ENCODE measurements around the gene ACTA2.

Gene ACTA2

DNA sequence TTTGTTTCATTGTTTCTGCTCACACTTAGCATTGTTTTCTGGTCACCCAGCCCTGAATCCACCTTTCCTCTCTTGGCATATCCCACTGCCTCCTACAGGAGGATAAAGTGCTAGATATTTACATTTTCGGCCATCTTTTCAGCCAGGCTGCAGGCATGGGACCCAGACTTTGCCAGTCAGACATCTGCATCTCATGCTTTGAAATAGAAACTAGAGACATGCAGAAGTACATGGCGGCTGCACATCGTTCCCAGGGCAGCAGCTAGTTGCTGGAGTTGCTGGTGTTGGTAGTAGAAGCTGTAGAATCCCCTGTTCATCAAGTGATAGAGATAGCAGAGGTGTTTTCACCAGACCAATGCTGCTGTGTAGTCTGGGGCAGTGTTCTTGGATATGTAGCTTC lies 53.8 kb downstream of the ACTA2 start:
- Histone ChIP-seq H3F3A (ENCODE audit: insufficient read depth, low read length) (no peaks in the 10 kb centered on the region), H3K9me3 (ENCODE audit: low read length) (no peaks in the 10 kb centered on the region), H3K27ac (ENCODE audit: low read depth, low read length, poor library complexity, severe bottlenecking) (no peak overlapping the region), H2AFZ (ENCODE audit: low read length) (no peak overlapping the region), H3K4me1 (ENCODE audit: insufficient read depth, low read length, severe bottlenecking) (peaks cover 17% of the 10 kb centered on the region), H3K36me3 (ENCODE audit: insufficient read depth, low read length) (peaks cover 9% of the 10 kb centered on the region), H3K4me3 (ENCODE audit: low read depth, low read length, poor library complexity, severe bottlenecking) (no peak overlapping the region), H3K9ac (ENCODE audit: low read length) (no peak overlapping the region), H3K9me2 (ENCODE audit: low read depth, low read length) (no peaks in the 10 kb centered on the region), H3K27me3 (ENCODE audit: insufficient read depth, low read length) (no peaks in the 10 kb centered on the region), H4K20me1 (ENCODE audit: insufficient read depth, low read length) (no peaks in the 10 kb centered on the region), H3K4me2 (ENCODE audit: low read length) (no peak overlapping the region), H3K79me2 (ENCODE audit: insufficient read depth, low read length) (no peaks in the 10 kb centered on the region)
- no peak for TF ChIP-seq EZH2 (IDR thresholded peaks at IDR 0.05; ENCODE audit: borderline replicate concordance, low read length)
- TF ChIP-seq, protein P1, sequence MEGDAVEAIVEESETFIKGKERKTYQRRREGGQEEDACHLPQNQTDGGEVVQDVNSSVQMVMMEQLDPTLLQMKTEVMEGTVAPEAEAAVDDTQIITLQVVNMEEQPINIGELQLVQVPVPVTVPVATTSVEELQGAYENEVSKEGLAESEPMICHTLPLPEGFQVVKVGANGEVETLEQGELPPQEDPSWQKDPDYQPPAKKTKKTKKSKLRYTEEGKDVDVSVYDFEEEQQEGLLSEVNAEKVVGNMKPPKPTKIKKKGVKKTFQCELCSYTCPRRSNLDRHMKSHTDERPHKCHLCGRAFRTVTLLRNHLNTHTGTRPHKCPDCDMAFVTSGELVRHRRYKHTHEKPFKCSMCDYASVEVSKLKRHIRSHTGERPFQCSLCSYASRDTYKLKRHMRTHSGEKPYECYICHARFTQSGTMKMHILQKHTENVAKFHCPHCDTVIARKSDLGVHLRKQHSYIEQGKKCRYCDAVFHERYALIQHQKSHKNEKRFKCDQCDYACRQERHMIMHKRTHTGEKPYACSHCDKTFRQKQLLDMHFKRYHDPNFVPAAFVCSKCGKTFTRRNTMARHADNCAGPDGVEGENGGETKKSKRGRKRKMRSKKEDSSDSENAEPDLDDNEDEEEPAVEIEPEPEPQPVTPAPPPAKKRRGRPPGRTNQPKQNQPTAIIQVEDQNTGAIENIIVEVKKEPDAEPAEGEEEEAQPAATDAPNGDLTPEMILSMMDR (IDR thresholded peaks at IDR 0.05; ENCODE audit: low read length): no peak

DNA sequence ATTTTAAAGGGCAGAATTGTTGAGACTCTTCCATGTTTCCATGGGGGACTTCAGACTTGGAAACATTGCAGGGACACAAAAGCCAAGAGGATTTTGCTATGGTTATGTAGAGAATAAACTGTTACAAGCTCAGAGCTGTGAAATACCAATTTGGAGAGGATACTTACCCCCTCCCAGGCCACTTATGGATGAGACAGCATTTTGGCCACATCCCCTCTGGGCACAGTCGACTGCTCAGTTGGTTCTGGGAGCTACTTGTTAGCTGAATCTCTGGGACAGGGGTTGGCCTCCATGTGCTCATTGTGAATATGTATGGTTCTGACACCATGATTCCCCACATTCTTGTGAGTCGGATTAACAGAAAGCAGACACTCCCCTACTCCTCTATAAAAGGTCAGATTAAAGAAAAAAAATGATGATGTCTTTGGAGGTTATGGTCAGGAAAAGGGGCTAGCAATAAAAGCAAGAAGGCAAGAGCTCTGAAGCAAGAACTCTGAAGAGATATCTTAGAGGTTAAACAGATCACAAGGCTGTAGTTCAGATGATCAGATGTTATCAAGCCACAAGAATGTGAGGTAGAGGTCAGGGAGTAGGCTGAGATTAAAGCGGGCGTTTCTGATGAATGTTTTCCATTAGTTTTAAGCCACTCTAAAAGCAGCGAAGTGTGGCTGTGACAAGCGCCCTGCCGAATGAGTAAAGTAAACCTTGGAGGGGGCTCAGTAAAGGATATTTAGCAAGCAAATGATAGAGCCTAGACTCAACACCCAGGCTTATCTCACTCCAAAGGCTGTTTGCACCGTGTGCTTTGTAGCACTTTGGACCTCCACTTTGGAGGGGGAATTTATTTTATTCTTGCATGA lies 55.3 kb downstream of the ACTA2 start:
- Histone ChIP-seq H3K4me2 (ENCODE audit: low read length) (no peak overlapping the region), H3K9me2 (ENCODE audit: low read depth, low read length) (no peaks in the 10 kb centered on the region), H4K20me1 (ENCODE audit: insufficient read depth, low read length) (no peaks in the 10 kb centered on the region), H3K9ac (ENCODE audit: low read length) (no peak overlapping the region), H3K36me3 (ENCODE audit: insufficient read depth, low read length) (peaks cover 4% of the 10 kb centered on the region), H3K9me3 (ENCODE audit: low read length) (no peaks in the 10 kb centered on the region), H3K4me3 (ENCODE audit: low read depth, low read length, poor library complexity, severe bottlenecking) (no peak overlapping the region), H3K27me3 (ENCODE audit: insufficient read depth, low read length) (no peaks in the 10 kb centered on the region), H3K79me2 (ENCODE audit: insufficient read depth, low read length) (no peaks in the 10 kb centered on the region), H3K4me1 (ENCODE audit: insufficient read depth, low read length, severe bottlenecking) (peaks cover 17% of the 10 kb centered on the region), H2AFZ (ENCODE audit: low read length) (no peak overlapping the region), H3K27ac (ENCODE audit: low read depth, low read length, poor library complexity, severe bottlenecking) (no peak overlapping the region), H3F3A (ENCODE audit: insufficient read depth, low read length) (no peaks in the 10 kb centered on the region)
- no peak for TF ChIP-seq EZH2 (IDR thresholded peaks at IDR 0.05; ENCODE audit: borderline replicate concordance, low read length)
- TF ChIP-seq, protein P1 (IDR thresholded peaks at IDR 0.05; ENCODE audit: low read length): no peak

DNA sequence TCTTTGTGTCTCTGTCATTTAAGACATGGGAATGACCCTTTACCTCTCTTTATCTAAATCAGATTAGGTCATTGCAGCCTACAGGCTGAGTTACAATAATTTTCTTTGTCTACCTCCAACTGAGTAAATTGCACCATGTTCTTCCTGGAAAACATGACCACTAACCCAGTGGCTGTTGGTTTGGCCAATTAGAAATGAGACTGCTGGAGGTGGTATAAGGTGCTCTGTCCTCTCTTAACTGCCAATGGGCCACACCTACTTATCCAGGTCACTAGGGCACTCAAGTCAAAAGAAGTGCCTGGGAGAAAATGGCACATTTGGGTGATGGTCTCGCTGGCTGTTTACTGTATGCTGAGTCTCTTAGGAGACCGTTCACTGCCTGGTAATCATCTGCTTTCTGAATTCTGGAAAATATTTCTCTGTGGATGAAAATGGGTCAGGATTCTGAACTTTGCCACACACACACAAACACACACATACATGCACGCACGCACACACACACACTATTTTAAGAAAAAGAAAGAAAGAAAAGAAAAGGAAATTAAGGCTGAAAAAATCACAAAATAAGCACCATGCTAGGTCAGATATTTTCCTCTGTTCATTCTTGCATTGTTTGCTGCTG lies 56.1 kb downstream of the ACTA2 start:
- Histone ChIP-seq H2AFZ (ENCODE audit: low read length) (no peak overlapping the region), H3K4me2 (ENCODE audit: low read length) (no peak overlapping the region), H3K9me2 (ENCODE audit: low read depth, low read length) (no peaks in the 10 kb centered on the region), H4K20me1 (ENCODE audit: insufficient read depth, low read length) (no peaks in the 10 kb centered on the region), H3K4me3 (ENCODE audit: low read depth, low read length, poor library complexity, severe bottlenecking) (no peak overlapping the region), H3K27me3 (ENCODE audit: insufficient read depth, low read length) (no peaks in the 10 kb centered on the region), H3K36me3 (ENCODE audit: insufficient read depth, low read length) (no peaks in the 10 kb centered on the region; the same call in 1 of the 2 replicates), H3K9me3 (ENCODE audit: low read length) (no peaks in the 10 kb centered on the region), H3K27ac (ENCODE audit: low read depth, low read length, poor library complexity, severe bottlenecking) (no peak overlapping the region), H3K9ac (ENCODE audit: low read length) (no peak overlapping the region), H3F3A (ENCODE audit: insufficient read depth, low read length) (no peaks in the 10 kb centered on the region), H3K4me1 (ENCODE audit: insufficient read depth, low read length, severe bottlenecking) (peaks cover 11% of the 10 kb centered on the region), H3K79me2 (ENCODE audit: insufficient read depth, low read length) (no peaks in the 10 kb centered on the region)
- TF ChIP-seq, protein P1 (IDR thresholded peaks at IDR 0.05; ENCODE audit: low read length): no peak
- no peak for TF ChIP-seq EZH2 (IDR thresholded peaks at IDR 0.05; ENCODE audit: borderline replicate concordance, low read length)
